Activated T-cell treated with anti-CD3 and anti-CD28 coated beads, Interleukin-2, amount 50 U/mL, for 72 hours (primary cell): ENCODE data around the gene GRIN3A. TPM values are rescaled to one million over a fixed set of nuclear protein-coding genes. Genes with fewer than 3 reads are reported as not detected.

Experiments
- ATAC-seq, 2 donors: fragments of 150-1000 bp; cut with Tn5 transposase; replicated peaks in 1 of 2; 2 replicates each; pipeline ENCODE4 v1.10.0; 2021; ENCODE audit warnings: moderate library complexity in 2 of 2, mild to moderate bottlenecking in 1 of 2
- DNase-seq, 2 donors: peaks; one replicate each; pipeline ENCODE4 v3.0.0; 2021 to 2022; ENCODE audit warnings: mixed read lengths in 1 of 2
- H3K27ac Mint-ChIP-seq: one replicate; pipeline ENCODE4 v1.8.0; 2022; ENCODE audit warnings: mild to moderate bottlenecking, moderate library complexity, mixed read lengths
- H3K27me3 Mint-ChIP-seq: one replicate; pipeline ENCODE4 v1.8.0; 2022; ENCODE audit warnings: low read depth, mixed read lengths
- H3K36me3 Mint-ChIP-seq, 2 donors: one replicate each; pipeline ENCODE4 v1.8.0; 2022; ENCODE audit warnings: mixed read lengths in 2 of 2, mild to moderate bottlenecking in 1 of 2; ENCODE audit not compliant: insufficient read depth in 2 of 2
- H3K4me1 Mint-ChIP-seq: one replicate; pipeline ENCODE4 v1.8.0; 2022; ENCODE audit warnings: low read depth, mixed read lengths
- H3K4me3 Mint-ChIP-seq, 2 donors: one replicate each; pipeline ENCODE4 v1.8.0; 2022; ENCODE audit warnings: mild to moderate bottlenecking in 2 of 2, mixed read lengths in 2 of 2, moderate library complexity in 2 of 2
- H3K9me3 Mint-ChIP-seq, 2 donors: one replicate each; pipeline ENCODE4 v1.8.0; 2022; ENCODE audit warnings: mixed read lengths in 2 of 2
- total RNA-seq, 2 donors: library from RNA; stranded (reverse); gene quantifications; one replicate each; pipeline ENCODE4 v1.2.3, GENCODE V29; 2022

GRIN3A gene
- total RNA-seq, 2 donors from 2014 or later = not detected

- no peaks in the 10 kb centered on the region for H3K4me1 Mint-ChIP-seq
- no peak overlapping the region for H3K27ac Mint-ChIP-seq
- H3K36me3 Mint-ChIP-seq = peaks cover 8 to 35% of the 10 kb centered on the region in 2 donors
- H3K4me3 Mint-ChIP-seq = no peak overlapping the region
- no peaks in the 10 kb centered on the region for H3K9me3 Mint-ChIP-seq
- ATAC-seq = no peak
- DNase-seq = no peak
- H3K27me3 Mint-ChIP-seq = no peaks in the 10 kb centered on the region
These were observed 195.2 kb downstream of the GRIN3A start for GRCh38 chr9:101543098-101543735.

GRCh38 chr9:101540069-101540468, 198.4 kb downstream of the GRIN3A start:
- Mint-ChIP-seq H3K36me3 (peaks cover 3 to 15% of the 10 kb centered on the region in 2 donors), H3K4me1 (peaks cover 15% of the 10 kb centered on the region), H3K27me3 (no peaks in the 10 kb centered on the region), H3K27ac (no peak overlapping the region), H3K4me3 (no peak overlapping the region), H3K9me3 (no peaks in the 10 kb centered on the region)
- ATAC-seq (no peak), DNase-seq (no peak)

- H3K4me3 Mint-ChIP-seq = no peak overlapping the region
- no peak overlapping the region for H3K27ac Mint-ChIP-seq
- H3K27me3 Mint-ChIP-seq = no peaks in the 10 kb centered on the region
- H3K4me1 Mint-ChIP-seq = peaks cover 27% of the 10 kb centered on the region
- ATAC-seq (no peak), DNase-seq (peak in 1 of 2 donors; percentile 14)
- peaks cover 3 to 14% of the 10 kb centered on the region in 2 donors for H3K36me3 Mint-ChIP-seq
- H3K9me3 Mint-ChIP-seq = no peaks in the 10 kb centered on the region
These were observed 201.5 kb downstream of the GRIN3A start for GRCh38 chr9:101536938-101537337.

GRCh38 chr9:101536351-101536750, 202.1 kb downstream of the GRIN3A start:
- Mint-ChIP-seq H3K27ac (no peak overlapping the region), H3K27me3 (no peaks in the 10 kb centered on the region), H3K4me3 (peak overlapping the region in 1 of 2 donors; percentile 25), H3K9me3 (no peaks in the 10 kb centered on the region), H3K36me3 (peaks cover 3 to 14% of the 10 kb centered on the region in 2 donors), H3K4me1 (peaks cover 27% of the 10 kb centered on the region)
- DNase-seq (no peak), ATAC-seq (no peak)

- peak; percentile 98 to 100 for DNase-seq
- Mint-ChIP-seq H3K4me3 (peak within 1 kb of the TSS; percentile 87 to 88), H3K9me3 (no peaks in the 10 kb centered on the region), H3K36me3 (peaks cover 0 to 10% of the 10 kb centered on the region in 2 donors), H3K27ac (peak within 1 kb of the TSS; percentile 91), H3K27me3 (peaks cover 5% of the 10 kb centered on the region), H3K4me1 (peaks cover 35% of the 10 kb centered on the region)
- ATAC-seq = peak; percentile 96 to 97
These were observed 204.9 kb downstream of the GRIN3A start, which contains the start of gene RNF20 for GRCh38 chr9:101533334-101534204. TSS of gene RNF20 (plus strand) at chr9:101533853. CDS start at chr9:101535424, 1,571 bp downstream.

- H3K9me3 Mint-ChIP-seq = no peaks in the 10 kb centered on the region
- H3K27me3 Mint-ChIP-seq = peaks cover 5% of the 10 kb centered on the region
- peak; percentile 74 to 78 for DNase-seq
- H3K4me3 Mint-ChIP-seq = no peak overlapping the region
- H3K36me3 Mint-ChIP-seq = peaks cover 0 to 2% of the 10 kb centered on the region in 2 donors
- H3K4me1 Mint-ChIP-seq = peaks cover 21% of the 10 kb centered on the region
- H3K27ac Mint-ChIP-seq = no peak overlapping the region
- peak; percentile 23 to 38 for ATAC-seq
These were observed 208.3 kb downstream of the GRIN3A start for GRCh38 chr9:101530076-101530711.

GRCh38 chr9:101528015-101528414, 210.4 kb downstream of the GRIN3A start:
- Mint-ChIP-seq H3K4me1 (peaks cover 12% of the 10 kb centered on the region), H3K9me3 (no peaks in the 10 kb centered on the region), H3K27ac (no peak overlapping the region), H3K4me3 (no peak overlapping the region), H3K36me3 (no peaks in the 10 kb centered on the region), H3K27me3 (peaks cover 27% of the 10 kb centered on the region)
- ATAC-seq (no peak), DNase-seq (no peak)

GRCh38 chr9:101527066-101527465, 211.4 kb downstream of the GRIN3A start:
- ATAC-seq = no peak
- Mint-ChIP-seq H3K4me3 (no peak overlapping the region), H3K4me1 (peaks cover 8% of the 10 kb centered on the region)

GRCh38 chr9:101524371-101524770, 214.1 kb downstream of the GRIN3A start:
- no peaks in the 10 kb centered on the region for H3K9me3 Mint-ChIP-seq
- H3K27me3 Mint-ChIP-seq = peaks cover 44% of the 10 kb centered on the region
- H3K4me1 Mint-ChIP-seq = peaks cover 6% of the 10 kb centered on the region
- H3K4me3 Mint-ChIP-seq = no peak overlapping the region
- no peaks in the 10 kb centered on the region for H3K36me3 Mint-ChIP-seq
- no peak overlapping the region for H3K27ac Mint-ChIP-seq
- ATAC-seq (no peak), DNase-seq (no peak)

More at GRCh38 chr9:101527066-101527465, 211.4 kb downstream of the GRIN3A start:
- no peak for DNase-seq
- Mint-ChIP-seq H3K27ac (no peak overlapping the region), H3K27me3 (peaks cover 36% of the 10 kb centered on the region), H3K9me3 (no peaks in the 10 kb centered on the region), H3K36me3 (no peaks in the 10 kb centered on the region)

Other genes with a start within 250 kb of the GRIN3A start
- gene RNF20, start 204.8 kb downstream of the GRIN3A start, total RNA-seq = 10 to 100 TPM; 37.5 to 42.8 TPM
- not detected for gene PPP3R2, start 143.7 kb downstream of the GRIN3A start, total RNA-seq